ENCODE measurements around the gene MOB3A.
A peak's percentile ranks its signal among the peaks of the same experiment; 100 is the strongest.

Gene MOB3A

GRCh38 chr19:2079076-2079864, 16.9 kb downstream of the MOB3A start:
- DNase-seq, result no peak

GRCh38 chr19:2077833-2078619, 18.1 kb downstream of the MOB3A start:
- no peak for DNase-seq

- DNase-seq, result no peak
Measured at GRCh38 chr19:2077398-2077797, 18.7 kb downstream of the MOB3A start.

- DNase-seq, result no peak
Measured at GRCh38 chr19:2076526-2076944, 19.6 kb downstream of the MOB3A start.

GRCh38 chr19:2072757-2073551, 23.2 kb downstream of the MOB3A start:
- no peak for DNase-seq

- DNase-seq, result no peak
Measured at GRCh38 chr19:2070986-2071673, 25.0 kb downstream of the MOB3A start.

GRCh38 chr19:2070436-2070827, 25.7 kb downstream of the MOB3A start:
- no peak for DNase-seq

- DNase-seq, result no peak
Measured at GRCh38 chr19:2064788-2065524, 31.2 kb downstream of the MOB3A start.

- no peak for DNase-seq
Measured at GRCh38 chr19:2064395-2064787, 31.7 kb downstream of the MOB3A start.

- no peak for DNase-seq
Measured at GRCh38 chr19:2063824-2064223, 32.3 kb downstream of the MOB3A start.

- no peak for DNase-seq
Measured at GRCh38 chr19:2062770-2063169, 33.4 kb downstream of the MOB3A start.

- no peak for DNase-seq
Measured at GRCh38 chr19:2062389-2062729, 33.8 kb downstream of the MOB3A start.

- peak; percentile 93 for DNase-seq
Measured at GRCh38 chr19:2061495-2062388, 34.4 kb downstream of the MOB3A start.

GRCh38 chr19:2060884-2061494, 35.1 kb downstream of the MOB3A start:
- peak; percentile 56 for DNase-seq

- DNase-seq, result no peak
Measured at GRCh38 chr19:2059422-2060201, 36.5 kb downstream of the MOB3A start.

GRCh38 chr19:2058570-2059421, 37.3 kb downstream of the MOB3A start:
- no peak for DNase-seq

GRCh38 chr19:2057484-2058469, 38.3 kb downstream of the MOB3A start:
- no peak for DNase-seq

- DNase-seq, result no peak
Measured at GRCh38 chr19:2056837-2057192, 39.3 kb downstream of the MOB3A start.

Data from NCI-H226 (cell line).